HEK293T (cell line): ENCODE data around the gene OR5AK2.

Experiments
- BHLHE40 ChIP-seq: fragments of 450-650 bp; IDR thresholded peaks from 2 replicates; pipeline ENCODE4 v1.6.1; 2016; ENCODE audit warnings: mild to moderate bottlenecking, moderate library complexity, borderline replicate concordance
- CTBP1 ChIP-seq: fragments of 450-650 bp; IDR thresholded peaks from 2 replicates; pipeline ENCODE4 v1.6.1; 2016; ENCODE audit warnings: borderline replicate concordance
- ELF4 ChIP-seq: fragments of 450-650 bp; IDR thresholded peaks from 2 replicates; pipeline ENCODE4 v1.6.1; 2017; ENCODE audit warnings: antibody characterized with exemption
- FOXA1 ChIP-seq: fragments of 450-650 bp; IDR thresholded peaks from 2 replicates; pipeline ENCODE4 v1.6.1; 2016; ENCODE audit warnings: mild to moderate bottlenecking
- FOXM1 ChIP-seq: fragments of 450-650 bp; IDR thresholded peaks from 2 replicates; pipeline ENCODE4 v1.6.1; 2017; ENCODE audit warnings: mild to moderate bottlenecking, borderline replicate concordance
- LEF1 ChIP-seq: fragments of 450-650 bp; IDR thresholded peaks from 2 replicates; pipeline ENCODE4 v1.6.1; 2017; ENCODE audit warnings: mild to moderate bottlenecking, borderline replicate concordance
- SP1 ChIP-seq: fragments of 450-650 bp; IDR thresholded peaks from 2 replicates; pipeline ENCODE4 v1.6.1; 2017
- TARDBP ChIP-seq: fragments of 450-650 bp; IDR thresholded peaks from 2 replicates; pipeline ENCODE4 v1.6.1; 2016
- TF ChIP-seq, protein P1 (sequence below): fragments of 450-650 bp; IDR thresholded peaks from 2 replicates; pipeline ENCODE4 v1.6.1; 2016

DNA sequence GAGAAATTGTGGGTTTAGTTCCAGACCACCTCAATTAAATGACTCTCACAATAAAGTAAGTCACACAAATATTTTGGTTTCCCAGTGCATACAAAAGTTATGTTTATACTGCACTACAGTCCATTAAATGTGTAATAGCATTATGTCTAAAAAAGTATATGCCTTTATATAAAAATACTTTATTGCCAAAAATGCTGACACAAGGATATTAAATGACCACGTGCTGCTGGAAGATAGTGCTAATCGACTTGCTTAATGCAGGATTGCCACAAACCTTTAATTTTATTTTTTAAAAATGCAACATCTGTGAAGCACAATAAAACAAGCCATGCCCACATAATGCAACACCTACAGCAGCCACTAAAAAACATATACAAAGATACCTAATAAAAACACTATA, 27.0 kb downstream of the OR5AK2 start:
- TF ChIP-seq LEF1 (no peak), TARDBP (no peak), FOXA1 (no peak), ELF4 (no peak), CTBP1 (no peak), SP1 (no peak), BHLHE40 (no peak), FOXM1 (no peak)
- TF ChIP-seq, protein P1, sequence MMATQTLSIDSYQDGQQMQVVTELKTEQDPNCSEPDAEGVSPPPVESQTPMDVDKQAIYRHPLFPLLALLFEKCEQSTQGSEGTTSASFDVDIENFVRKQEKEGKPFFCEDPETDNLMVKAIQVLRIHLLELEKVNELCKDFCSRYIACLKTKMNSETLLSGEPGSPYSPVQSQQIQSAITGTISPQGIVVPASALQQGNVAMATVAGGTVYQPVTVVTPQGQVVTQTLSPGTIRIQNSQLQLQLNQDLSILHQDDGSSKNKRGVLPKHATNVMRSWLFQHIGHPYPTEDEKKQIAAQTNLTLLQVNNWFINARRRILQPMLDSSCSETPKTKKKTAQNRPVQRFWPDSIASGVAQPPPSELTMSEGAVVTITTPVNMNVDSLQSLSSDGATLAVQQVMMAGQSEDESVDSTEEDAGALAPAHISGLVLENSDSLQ, result no peak
